Measurements from ENCODE around the gene MCUR1.

Gene MCUR1

DNA sequence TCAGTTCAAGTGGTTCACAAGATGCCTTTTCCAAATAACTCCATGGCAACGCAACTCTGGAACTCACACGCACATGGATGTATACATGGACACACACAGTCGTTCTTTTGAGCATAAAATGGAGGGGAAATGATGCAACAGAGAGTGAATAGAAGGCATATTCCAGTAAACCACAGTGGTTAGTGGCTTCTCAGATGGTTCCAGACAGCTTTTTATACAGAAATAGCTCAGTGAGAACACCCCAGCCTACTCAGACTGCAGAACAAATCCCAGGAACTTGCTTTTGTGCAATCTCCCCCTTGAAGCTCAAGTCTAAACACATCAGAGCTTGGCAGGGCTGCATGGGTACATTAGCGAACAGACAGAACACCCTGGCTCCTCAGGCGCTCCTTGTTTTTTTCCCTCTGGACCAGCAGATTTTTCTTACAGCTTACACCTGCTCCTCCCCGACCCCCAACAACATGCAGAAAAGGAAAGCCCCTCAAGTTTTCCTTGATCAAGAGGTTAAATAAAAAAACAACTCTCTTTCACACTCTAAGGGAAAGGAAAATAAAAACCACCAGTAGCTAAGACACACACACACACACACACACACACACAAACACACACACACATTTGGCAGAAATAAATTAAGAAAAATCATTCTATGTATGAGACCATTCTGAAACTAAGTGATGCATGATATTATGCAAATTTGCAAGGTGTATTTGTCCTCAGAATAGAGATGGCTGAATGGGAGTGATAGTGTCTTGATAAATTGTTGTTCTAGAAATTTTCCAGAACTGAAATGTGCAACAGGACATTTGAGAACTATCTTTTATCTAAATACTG lies 51.5 kb downstream of the MCUR1 start:
- no peak overlapping the region for H3K4me3 ChIP-seq (ENCODE audit: low read length)
- no peaks in the 10 kb centered on the region for H3K9me3 ChIP-seq (ENCODE audit: insufficient read depth, low read depth, low read length)
- no peak overlapping the region for H3K27ac ChIP-seq (ENCODE audit: low read depth, low read length)
- no peak overlapping the region for H3K9ac ChIP-seq (ENCODE audit: low read depth, low read length)
- H3K36me3 ChIP-seq (ENCODE audit: insufficient read depth, low read length): no peaks in the 10 kb centered on the region
- H3K27me3 ChIP-seq (ENCODE audit: insufficient read depth, low read length): no peaks in the 10 kb centered on the region
- peaks cover 4% of the 10 kb centered on the region; the same call in 1 of the 2 replicates for H3K4me1 ChIP-seq (ENCODE audit: insufficient read depth, low read length)
- 92% methylated on average over 6 of the region's 6 CpGs for WGBS

DNA sequence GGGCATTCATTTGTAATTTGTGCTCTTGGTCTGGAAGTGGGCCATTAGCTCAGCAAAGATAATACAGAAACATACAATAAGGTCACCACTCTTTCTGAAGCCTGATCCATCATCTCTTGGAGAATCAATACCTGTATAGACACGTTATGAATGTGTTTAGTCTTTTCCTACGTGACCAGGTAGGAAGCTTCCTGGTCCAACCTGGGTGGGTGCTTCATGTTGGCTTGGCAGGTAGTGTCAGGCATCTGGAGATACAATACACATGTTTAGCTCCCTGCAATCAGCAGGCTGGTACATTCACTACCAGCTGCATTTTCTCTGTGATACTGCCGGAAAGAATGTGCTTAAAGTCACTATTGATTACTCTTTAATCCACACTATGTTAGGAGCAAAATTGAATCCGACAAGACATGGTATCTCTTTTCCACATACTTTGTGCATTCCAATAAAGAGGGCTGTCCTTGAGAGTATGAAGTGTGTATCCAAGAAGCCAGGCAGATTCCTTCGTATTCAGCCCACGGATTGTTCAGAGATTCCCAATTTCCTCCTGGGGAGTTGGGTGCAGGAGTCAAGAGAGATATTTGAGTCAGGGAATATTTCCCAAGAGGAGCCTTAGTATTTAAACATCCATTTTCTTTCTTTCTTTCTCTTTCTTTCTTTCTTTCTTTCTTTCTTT lies 52.9 kb downstream of the MCUR1 start:
- Histone ChIP-seq H3K4me1 (ENCODE audit: insufficient read depth, low read length) (no peaks in the 10 kb centered on the region), H3K27ac (ENCODE audit: low read depth, low read length) (no peak overlapping the region), H3K9ac (ENCODE audit: low read depth, low read length) (no peak overlapping the region), H3K9me3 (ENCODE audit: insufficient read depth, low read depth, low read length) (no peaks in the 10 kb centered on the region), H3K27me3 (ENCODE audit: insufficient read depth, low read length) (no peaks in the 10 kb centered on the region), H3K4me3 (ENCODE audit: low read length) (no peak overlapping the region), H3K36me3 (ENCODE audit: insufficient read depth, low read length) (no peaks in the 10 kb centered on the region)
- 93% methylated on average over 6 of the region's 6 CpGs for WGBS

DNA sequence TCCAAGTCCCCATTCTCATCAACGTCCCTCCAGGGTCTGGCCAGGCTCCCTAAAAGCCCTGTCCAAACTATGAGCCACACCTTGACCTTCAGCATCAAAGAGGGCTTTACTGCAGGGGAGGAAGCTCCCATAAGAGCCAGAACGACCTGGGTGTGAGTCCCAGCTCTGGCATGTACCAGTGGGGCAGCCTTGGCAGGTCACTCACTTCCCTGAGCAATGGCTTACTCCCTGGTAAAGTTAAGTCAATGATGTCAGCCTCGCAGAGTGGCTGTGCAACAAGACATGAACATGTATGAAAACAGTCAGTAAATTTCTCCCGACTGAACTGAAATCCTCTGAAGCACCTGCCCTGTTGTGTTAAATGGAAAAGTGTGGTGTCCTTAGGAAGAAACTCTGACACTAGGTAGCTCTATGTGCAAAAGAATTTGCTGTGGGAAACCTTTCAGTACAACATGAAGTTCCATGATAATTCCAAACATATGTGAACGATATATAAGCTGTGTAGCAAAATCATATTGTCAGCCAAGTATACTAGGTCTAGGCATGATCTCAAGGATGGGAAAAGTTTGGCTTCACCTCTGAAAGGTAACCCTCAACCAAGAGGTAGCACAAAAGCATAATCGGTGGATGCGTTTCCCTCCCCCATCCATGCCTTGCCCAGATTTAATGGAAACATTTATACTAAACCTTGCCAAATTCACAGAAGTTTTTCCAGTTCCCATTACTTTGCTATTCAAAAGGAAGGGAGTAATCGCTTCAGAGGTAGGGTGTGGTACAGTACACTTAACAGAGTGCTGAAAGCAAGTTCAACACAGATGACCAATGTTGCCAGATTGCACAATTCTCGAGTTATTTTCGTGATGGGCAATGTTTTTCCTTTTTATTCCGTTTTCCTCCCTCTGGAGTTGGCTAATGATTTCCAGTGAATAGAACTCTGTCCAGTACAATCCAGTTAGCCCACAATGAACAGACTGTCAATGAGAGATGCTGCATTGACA lies 53.8 kb downstream of the MCUR1 start:
- Histone ChIP-seq H3K27ac (ENCODE audit: low read depth, low read length) (no peak overlapping the region), H3K9me3 (ENCODE audit: insufficient read depth, low read depth, low read length) (no peaks in the 10 kb centered on the region), H3K4me3 (ENCODE audit: low read length) (no peak overlapping the region), H3K36me3 (ENCODE audit: insufficient read depth, low read length) (no peaks in the 10 kb centered on the region), H3K9ac (ENCODE audit: low read depth, low read length) (no peak overlapping the region), H3K27me3 (ENCODE audit: insufficient read depth, low read length) (no peaks in the 10 kb centered on the region), H3K4me1 (ENCODE audit: insufficient read depth, low read length) (no peaks in the 10 kb centered on the region)
- 90% methylated on average over 11 of the region's 11 CpGs for WGBS

DNA sequence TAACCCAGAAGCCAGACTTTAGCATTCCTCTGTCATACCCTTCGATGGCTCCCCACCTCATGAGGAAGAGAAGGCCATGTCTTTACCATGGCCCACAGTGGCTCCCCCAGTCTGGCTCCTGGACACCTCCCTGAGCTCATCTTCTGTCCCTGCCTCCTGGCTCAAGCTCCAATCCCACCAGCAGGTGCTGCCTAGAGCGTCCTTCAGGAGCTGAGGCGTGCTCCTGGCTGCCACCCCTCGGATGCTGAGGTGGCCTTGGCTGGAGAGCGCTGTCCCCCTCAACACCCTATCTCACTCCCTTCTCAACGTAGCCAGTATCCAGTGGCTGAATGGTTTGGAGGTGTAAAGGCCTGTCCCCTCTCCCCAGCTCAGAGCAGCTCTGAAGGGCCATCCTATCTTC lies 55.3 kb downstream of the MCUR1 start:
- no peaks in the 10 kb centered on the region for H3K27me3 ChIP-seq (ENCODE audit: insufficient read depth, low read length)
- no peaks in the 10 kb centered on the region for H3K36me3 ChIP-seq (ENCODE audit: insufficient read depth, low read length)
- H3K27ac ChIP-seq (ENCODE audit: low read depth, low read length): no peak overlapping the region
- H3K4me3 ChIP-seq (ENCODE audit: low read length): no peak overlapping the region
- H3K9me3 ChIP-seq (ENCODE audit: insufficient read depth, low read depth, low read length): no peaks in the 10 kb centered on the region
- no peaks in the 10 kb centered on the region for H3K4me1 ChIP-seq (ENCODE audit: insufficient read depth, low read length)
- 90% methylated on average over 6 of the region's 6 CpGs for WGBS
- no peak overlapping the region for H3K9ac ChIP-seq (ENCODE audit: low read depth, low read length)

DNA sequence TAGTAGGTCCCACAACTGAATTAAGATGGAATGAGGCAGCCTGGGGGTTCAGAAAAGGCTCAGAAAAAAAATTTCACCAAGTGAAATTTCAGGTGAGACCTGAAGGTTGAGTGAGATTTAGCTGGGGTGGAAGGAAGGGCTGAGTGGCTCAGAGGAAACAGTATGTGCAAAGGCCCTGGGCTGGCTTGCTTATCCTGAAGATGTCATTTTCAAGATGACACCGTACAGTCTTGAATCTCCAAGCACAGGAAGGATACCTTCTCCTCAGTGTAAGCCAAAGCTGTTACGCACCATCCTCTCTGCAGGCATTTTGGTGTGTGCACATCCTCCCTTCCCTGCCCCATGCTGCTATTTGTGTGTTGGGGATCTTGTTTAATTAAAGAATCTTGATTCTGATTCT lies 59.7 kb downstream of the MCUR1 start:
- Histone ChIP-seq H3K27me3 (ENCODE audit: insufficient read depth, low read length) (no peaks in the 10 kb centered on the region), H3K27ac (ENCODE audit: low read depth, low read length) (no peak overlapping the region), H3K9ac (ENCODE audit: low read depth, low read length) (no peak overlapping the region), H3K9me3 (ENCODE audit: insufficient read depth, low read depth, low read length) (no peaks in the 10 kb centered on the region), H3K4me1 (ENCODE audit: insufficient read depth, low read length) (no peaks in the 10 kb centered on the region), H3K4me3 (ENCODE audit: low read length) (no peak overlapping the region), H3K36me3 (ENCODE audit: insufficient read depth, low read length) (no peaks in the 10 kb centered on the region)
- WGBS: 98% methylated on average over 2 of the region's 2 CpGs

DNA sequence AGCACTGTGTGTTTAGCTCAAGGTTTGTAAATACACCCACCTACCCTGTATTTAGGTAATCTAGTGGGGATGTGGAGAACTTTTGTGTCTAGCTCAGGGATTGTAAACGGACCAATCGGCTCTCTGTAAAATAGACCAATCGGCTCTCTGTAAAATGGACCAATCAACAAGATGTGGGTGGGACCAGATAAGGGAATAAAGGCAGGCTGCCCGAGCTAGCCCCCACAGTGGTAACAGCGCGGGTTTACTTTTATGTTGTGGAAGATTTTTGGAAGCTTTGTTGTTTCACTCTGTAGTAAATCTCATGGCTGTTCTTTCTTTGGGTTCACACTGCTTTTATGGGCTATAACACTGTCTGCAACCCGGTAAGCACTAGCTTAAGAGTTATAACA lies 70.6 kb downstream of the MCUR1 start:
- Histone ChIP-seq H3K36me3 (ENCODE audit: insufficient read depth, low read length) (no peaks in the 10 kb centered on the region), H3K4me3 (ENCODE audit: low read length) (no peak overlapping the region), H3K27ac (ENCODE audit: low read depth, low read length) (no peak overlapping the region), H3K9ac (ENCODE audit: low read depth, low read length) (no peak overlapping the region), H3K4me1 (ENCODE audit: insufficient read depth, low read length) (no peaks in the 10 kb centered on the region), H3K9me3 (ENCODE audit: insufficient read depth, low read depth, low read length) (no peaks in the 10 kb centered on the region), H3K27me3 (ENCODE audit: insufficient read depth, low read length) (no peaks in the 10 kb centered on the region)
- WGBS: 93% methylated on average over 7 of the region's 7 CpGs

DNA sequence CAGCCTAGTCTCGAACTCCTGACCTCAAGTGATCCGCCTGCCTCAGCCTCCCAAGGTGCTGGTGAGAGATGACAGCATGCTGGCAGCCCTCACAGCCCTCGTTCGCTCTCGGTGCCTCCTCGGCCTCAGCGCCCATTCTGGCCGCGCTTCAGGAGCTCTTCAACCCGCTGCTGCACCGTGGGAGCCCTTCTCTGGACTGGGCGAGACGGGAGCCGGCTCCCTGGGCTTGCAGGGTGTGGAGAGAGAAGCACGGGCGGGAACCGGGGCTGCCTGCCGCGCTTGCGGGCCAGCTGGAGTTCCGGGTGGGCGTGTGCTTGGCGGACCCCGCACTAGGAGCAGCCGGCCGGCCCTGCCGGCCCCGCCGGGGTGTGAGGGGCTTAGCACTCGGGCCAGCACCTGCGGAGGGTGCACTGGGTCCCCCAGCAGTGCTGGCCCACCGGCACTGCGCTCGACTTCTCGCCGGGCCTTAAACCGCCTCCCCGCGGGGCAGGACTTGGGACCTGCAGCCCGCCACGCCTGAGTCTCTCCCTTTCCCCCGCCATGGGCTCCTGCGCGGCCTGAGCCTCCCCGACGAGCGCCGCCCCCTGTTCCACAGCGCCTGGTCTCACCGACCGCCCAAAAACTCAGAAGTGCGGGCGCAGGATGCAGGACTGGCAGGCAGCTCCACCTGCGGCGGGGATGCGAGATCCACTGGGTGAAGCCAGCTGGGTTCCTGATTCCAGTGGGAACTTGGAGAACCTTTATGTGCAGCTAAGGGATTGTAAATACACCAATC lies 71.2 kb downstream of the MCUR1 start:
- H3K4me3 ChIP-seq (ENCODE audit: low read length): no peak overlapping the region
- no peak overlapping the region for H3K27ac ChIP-seq (ENCODE audit: low read depth, low read length)
- H3K9ac ChIP-seq (ENCODE audit: low read depth, low read length): no peak overlapping the region
- H3K4me1 ChIP-seq (ENCODE audit: insufficient read depth, low read length): no peaks in the 10 kb centered on the region
- no peaks in the 10 kb centered on the region for H3K36me3 ChIP-seq (ENCODE audit: insufficient read depth, low read length)
- WGBS: 96% methylated on average over 56 of the region's 56 CpGs
- H3K9me3 ChIP-seq (ENCODE audit: insufficient read depth, low read depth, low read length): no peaks in the 10 kb centered on the region
- H3K27me3 ChIP-seq (ENCODE audit: insufficient read depth, low read length): no peaks in the 10 kb centered on the region

DNA sequence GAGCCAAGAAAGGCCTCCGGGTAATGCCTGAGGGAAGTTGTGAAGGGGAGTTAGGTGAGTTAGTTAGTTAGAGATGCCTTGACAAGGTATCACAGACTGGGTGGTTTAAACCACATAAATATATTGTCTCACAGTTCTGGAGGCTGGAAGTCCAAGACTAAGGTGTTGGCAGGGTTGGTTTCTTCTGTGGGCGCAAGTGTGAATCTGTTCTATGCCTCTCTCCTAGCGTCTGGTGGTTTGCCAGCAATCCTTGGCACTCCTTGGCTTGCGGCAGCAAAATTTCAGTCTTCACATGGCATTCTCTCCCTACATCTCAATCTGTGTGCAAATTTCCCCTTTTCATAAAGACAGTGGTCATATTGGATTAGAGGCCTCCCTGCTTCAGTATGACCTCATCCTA lies 73.0 kb downstream of the MCUR1 start:
- Histone ChIP-seq H3K36me3 (ENCODE audit: insufficient read depth, low read length) (no peaks in the 10 kb centered on the region), H3K9ac (ENCODE audit: low read depth, low read length) (no peak overlapping the region), H3K4me3 (ENCODE audit: low read length) (no peak overlapping the region), H3K9me3 (ENCODE audit: insufficient read depth, low read depth, low read length) (no peaks in the 10 kb centered on the region), H3K4me1 (ENCODE audit: insufficient read depth, low read length) (no peaks in the 10 kb centered on the region), H3K27me3 (ENCODE audit: insufficient read depth, low read length) (no peaks in the 10 kb centered on the region), H3K27ac (ENCODE audit: low read depth, low read length) (no peak overlapping the region)
- 93% methylated on average over 4 of the region's 4 CpGs for WGBS

Data from HUES64 (cell line).